ENCODE results near the gene SLC31A2. TPM values are rescaled to one million over a fixed set of nuclear protein-coding genes. Genes with fewer than 3 reads are reported as not detected.
"Not testable (repeated sequence)": the region's sequence is repeated elsewhere in the genome, so short reads cannot be mapped to it uniquely, and the experiment has no call there.

Gene SLC31A2, protein sequence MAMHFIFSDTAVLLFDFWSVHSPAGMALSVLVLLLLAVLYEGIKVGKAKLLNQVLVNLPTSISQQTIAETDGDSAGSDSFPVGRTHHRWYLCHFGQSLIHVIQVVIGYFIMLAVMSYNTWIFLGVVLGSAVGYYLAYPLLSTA
- 5.0 and 5.2 TPM in 2 replicates for total RNA-seq

DNA sequence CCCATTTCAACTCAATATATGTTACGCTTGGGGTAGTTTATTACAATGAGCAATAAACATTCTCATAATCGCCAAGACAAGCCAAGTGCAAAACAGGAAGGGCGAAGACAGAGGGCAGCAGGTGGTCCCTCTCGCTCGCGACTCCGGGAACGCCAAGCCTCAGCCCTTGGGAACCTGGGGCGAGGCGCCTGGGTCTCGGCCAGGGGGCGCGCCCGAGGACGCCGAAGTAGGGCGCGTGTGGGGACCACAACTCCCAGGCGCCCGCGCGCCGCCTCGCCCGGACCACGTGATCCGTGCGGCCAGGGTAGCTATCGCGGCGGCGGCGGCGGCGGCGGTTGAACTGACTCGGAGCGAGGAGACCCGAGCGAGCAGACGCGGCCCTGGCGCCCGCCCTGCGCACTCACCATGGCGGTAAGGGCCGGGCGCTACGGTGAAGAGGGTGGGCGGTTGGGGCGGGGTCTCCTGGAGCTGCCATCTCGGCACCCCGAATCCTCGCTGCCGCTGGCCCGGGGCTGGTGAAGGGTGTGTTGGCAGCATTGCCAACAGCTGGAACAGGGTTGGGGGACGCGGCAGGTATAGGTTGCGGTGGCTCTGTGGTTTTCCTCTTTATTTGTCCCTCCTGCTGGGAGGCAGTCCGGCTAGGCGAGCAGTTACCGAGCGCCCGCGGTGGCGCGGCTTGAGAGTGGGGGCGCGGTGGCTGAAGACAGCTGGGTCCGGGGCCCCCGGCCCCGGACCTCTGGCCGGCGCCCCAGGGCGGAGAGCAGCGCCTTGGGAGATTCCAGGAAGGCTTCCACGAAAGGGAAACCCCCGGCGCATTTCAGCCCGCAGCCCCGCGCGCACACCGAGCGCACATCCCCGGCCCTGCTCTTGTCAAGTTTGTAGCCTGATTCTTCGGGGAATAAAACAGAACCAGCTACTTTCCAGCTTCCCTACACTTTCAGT is at the start of gene SLC31A2:
Gene SLC31A2 (plus strand): TSS at position 338 of the 942 bp plus-strand sequence. CDS start 68 bp downstream, at position 406.
- intact Hi-C loops (cut with micrococcal nuclease) = loop anchor here (1.0 to 10.0 kb wide), 12 partner anchors 70 to 1669 kb away; partner anchors contain the start of genes ALAD, C9orf43, CDC26 and DNAJC25

DNA sequence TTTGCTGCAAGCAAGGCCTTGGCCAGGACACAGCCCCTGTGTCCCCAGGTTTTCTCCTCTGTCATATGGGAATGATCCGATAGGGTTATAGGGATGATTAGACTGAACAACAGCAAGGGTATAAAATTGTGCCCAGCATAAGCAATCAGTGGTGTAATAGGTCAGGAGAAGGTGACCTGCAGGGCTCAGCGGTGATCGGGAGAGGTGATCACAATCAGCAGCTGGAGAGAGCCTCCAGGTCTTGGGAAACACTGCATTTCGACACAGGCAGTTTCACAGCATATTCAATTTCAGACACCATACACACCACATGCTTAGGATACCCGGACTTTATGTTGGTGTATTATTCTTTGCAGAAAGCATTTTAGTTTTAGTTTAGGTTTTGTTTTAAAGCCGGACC is 45.5 kb upstream of the SLC31A2 start:
- intact Hi-C loops (cut with micrococcal nuclease) = not testable (repeated sequence)

DNA sequence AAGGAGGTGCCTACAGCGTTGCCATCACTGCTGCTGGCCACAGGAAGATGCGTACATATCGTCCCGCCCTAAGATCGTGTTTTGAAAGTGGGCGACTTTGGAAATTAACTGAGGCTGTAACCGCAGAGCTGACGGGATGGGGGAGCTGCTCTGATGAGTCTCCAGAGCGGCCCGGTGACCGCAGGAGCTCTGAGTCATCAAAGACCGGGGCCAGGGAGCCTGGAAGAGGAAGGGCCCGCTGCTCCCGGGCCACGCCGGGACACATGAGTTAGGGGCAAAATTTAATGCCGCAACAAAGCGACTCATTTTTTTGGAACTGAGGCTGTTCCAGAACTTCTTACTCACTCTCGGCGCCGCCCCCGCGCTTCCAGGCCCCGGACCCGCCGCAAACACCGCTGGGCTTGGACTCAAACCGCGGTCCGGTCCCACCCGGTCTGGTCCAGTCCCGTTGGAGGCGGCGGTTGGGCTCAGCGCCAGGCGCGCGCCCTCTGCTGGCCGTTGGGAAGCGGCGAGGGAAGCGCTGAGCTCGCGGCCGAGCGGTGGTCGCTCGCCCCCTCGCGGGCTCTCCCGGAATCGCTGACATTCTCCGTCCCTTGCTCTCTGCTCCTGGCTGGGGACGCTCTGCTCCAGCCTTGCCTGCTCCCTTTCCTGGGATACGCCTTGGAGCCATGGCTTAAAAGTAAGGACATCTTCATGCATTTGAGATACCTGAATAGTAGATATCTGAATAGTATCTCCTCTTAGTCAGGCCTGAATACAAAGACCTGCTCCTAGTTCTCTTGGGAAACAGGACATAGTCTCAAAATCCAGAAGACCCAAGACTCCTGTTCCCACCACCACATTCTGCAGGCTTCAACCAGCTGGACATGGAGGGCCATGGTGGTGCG is 39.5 kb upstream of the SLC31A2 start:
- intact Hi-C loops (cut with micrococcal nuclease) = loop anchor here (5.0 kb wide), 2 partner anchors 189 to 269 kb away; no protein-coding TSS in a partner anchor

DNA sequence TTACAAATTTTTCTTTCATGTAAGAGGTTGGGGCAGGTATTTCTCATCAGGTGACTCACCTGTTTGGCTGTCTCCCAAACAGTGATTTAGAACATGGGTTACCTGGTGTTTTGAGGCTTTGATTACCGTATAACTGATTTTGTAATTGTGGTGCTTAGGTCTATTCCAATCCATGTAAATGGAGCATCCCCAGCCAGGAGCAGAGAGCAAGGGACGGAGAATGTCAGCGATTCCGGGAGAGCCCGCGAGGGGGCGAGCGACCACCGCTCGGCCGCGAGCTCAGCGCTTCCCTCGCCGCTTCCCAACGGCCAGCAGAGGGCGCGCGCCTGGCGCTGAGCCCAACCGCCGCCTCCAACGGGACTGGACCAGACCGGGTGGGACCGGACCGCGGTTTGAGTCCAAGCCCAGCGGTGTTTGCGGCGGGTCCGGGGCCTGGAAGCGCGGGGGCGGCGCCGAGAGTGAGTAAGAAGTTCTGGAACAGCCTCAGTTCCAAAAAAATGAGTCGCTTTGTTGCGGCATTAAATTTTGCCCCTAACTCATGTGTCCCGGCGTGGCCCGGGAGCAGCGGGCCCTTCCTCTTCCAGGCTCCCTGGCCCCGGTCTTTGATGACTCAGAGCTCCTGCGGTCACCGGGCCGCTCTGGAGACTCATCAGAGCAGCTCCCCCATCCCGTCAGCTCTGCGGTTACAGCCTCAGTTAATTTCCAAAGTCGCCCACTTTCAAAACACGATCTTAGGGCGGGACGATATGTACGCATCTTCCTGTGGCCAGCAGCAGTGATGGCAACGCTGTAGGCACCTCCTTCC is 37.9 kb upstream of the SLC31A2 start:
- intact Hi-C loops (cut with micrococcal nuclease) = loop anchor here (5.0 kb wide), 2 partner anchors 191 to 271 kb away; no protein-coding TSS in a partner anchor

DNA sequence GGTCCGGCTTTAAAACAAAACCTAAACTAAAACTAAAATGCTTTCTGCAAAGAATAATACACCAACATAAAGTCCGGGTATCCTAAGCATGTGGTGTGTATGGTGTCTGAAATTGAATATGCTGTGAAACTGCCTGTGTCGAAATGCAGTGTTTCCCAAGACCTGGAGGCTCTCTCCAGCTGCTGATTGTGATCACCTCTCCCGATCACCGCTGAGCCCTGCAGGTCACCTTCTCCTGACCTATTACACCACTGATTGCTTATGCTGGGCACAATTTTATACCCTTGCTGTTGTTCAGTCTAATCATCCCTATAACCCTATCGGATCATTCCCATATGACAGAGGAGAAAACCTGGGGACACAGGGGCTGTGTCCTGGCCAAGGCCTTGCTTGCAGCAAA is 32.0 kb upstream of the SLC31A2 start:
- intact Hi-C loops (cut with micrococcal nuclease) = not testable (repeated sequence)

DNA sequence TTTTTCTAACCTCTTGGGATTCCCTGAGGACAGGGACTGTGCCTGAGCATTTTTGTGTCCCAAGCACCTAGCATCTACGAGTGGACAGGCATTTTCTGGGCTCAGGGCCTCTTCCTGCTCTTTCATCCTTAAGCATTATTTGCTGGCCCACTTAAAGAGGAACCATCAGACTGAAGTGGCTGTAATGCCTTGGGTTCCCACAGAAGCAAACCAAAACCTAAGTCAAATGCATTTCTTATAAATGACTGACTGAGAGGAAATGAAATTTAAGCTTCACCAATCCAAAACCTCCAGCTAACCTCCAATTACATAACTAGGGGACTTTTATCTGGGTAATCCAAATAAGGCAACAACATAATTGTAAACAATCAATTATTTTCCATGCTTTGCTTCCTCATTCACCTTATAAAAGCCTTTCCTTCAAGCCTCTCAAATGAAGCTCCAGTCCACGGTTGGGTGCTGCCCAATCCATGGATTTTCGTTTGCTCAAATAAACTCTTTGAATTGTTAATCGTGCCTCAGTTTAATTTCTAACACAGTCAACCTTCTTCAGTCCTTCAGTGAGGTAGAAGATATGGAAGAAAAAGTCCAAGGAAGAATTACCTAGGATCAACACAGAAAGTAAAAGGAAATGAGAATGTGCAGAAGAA is 25.3 kb upstream of the SLC31A2 start:
- intact Hi-C loops (cut with micrococcal nuclease) = no loop called here

DNA sequence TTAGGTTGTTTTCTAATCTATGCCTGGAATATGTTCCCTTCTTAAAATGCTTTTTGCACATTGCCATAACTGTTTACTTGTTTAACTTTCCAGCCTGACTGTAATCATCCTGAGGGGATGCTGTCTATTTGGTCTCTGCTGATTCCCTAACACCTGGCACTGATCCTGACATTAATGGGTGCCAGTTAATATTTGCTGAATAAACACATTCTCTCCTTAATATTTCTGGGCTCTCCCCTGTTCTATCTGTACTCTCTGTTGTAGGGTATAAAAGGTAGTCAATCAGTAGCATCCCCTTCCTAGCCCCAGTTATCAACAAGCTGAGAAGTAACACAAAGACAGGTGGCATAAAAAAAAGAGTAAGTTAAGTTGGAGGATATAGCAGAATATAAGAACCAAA is 21.3 kb upstream of the SLC31A2 start:
- intact Hi-C loops (cut with micrococcal nuclease) = no loop called here

DNA sequence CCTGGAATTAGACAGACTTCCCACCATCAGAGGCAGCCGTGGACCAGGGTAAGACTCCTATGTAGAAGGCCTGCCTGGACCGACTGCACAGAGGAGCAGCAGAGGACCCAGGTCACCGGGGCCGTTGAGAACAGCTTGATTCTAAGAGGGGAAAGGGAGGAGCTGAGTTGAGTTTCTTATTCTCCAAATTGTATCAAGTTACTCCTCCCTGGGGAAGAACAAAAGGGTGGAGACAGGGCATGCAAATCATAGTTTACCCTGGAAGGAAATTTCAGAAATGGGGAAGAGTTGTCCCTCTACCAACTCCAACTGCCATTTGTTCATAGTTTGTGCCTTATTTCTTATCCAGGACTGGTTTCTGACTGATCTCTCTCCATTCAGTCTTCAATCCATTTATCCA is 20.9 kb upstream of the SLC31A2 start:
- intact Hi-C loops (cut with micrococcal nuclease) = no loop called here

DNA sequence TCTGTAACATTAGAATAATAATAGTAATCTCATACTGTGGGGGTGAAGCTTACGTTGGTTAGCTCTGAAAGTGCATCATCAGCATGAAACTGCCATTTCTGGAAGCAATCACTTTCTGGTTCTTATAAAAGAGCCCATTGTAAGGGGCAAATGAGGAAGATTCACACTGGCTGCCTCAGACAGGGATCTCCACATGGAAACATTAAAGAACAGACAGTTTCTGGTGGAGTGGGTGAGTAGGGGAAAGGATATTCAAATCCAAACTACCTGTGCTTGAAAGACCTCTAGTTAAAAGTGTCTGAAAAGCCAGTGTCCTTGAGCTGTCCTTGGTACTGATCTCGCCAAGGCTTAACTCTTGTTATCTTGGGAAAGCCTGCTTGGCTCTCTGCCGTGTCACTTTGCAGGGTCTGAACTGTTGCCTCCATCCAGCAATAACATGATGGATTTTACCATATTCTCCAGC is 19.1 kb upstream of the SLC31A2 start:
- intact Hi-C loops (cut with micrococcal nuclease) = no loop called here

DNA sequence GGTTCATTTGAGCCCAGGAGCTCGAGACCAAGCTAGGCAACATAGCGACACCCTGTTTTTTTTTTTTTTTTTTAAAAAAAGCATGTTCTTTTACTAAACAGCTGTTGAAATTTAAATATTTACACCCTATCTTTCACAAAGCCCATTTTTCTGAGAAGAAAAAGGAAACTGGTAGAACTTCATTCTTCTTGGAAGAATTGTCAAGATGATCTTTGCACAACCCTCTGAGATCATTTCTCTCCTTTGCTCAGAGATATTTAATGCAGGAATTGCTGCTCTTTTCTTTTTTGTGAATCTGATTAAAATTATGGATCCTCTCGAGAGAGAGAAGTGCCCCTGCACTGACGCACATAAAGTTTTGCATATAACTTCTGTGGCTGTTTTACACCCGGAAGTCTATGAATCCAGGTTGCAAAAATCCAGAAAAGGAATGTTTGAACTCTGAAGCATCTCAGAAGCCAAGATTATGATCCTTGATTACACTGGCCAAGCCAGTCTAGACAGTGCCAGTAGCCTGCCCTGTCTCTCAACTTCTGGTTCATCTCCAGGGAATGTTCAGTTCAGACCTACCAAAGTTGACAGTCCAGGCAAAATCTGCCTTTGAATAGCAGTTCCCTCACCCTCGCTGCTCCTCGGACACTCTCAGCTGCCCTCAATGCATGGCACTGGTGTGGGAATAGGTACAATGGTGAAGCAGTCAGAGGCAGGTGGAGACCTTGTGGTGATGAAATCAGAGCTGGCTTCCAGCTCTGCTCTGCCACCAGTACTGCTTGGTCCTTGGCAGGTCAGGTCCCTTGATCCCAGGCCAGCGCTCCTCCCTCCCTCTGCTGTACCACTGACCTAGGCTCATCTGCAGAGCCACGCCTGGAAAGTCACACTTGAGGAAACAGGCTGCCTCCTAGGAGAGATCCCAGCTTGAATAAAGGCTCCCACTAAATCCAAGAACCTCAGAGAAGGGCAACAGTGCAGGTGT is 13.3 kb upstream of the SLC31A2 start:
- intact Hi-C loops (cut with micrococcal nuclease) = no loop called here

DNA sequence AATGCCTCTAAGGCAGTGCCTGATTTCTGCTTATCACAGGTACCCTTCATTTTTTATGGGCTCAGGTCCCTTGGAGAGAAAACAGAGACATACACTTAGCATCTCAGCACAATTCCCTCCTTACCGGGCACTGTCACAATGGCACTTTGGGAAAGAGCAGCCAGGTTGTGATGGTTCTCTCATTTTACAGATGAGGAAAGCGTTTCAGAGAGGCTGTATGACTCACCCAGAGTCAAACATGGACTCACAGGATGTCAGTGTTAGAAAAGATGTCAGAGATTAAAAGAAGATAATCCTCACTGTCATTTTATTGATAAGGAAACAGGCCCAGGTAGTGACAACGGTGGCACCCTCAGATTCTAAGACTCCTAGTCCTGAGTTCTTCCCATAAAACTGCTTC is 12.0 kb upstream of the SLC31A2 start:
- intact Hi-C loops (cut with micrococcal nuclease) = no loop called here

DNA sequence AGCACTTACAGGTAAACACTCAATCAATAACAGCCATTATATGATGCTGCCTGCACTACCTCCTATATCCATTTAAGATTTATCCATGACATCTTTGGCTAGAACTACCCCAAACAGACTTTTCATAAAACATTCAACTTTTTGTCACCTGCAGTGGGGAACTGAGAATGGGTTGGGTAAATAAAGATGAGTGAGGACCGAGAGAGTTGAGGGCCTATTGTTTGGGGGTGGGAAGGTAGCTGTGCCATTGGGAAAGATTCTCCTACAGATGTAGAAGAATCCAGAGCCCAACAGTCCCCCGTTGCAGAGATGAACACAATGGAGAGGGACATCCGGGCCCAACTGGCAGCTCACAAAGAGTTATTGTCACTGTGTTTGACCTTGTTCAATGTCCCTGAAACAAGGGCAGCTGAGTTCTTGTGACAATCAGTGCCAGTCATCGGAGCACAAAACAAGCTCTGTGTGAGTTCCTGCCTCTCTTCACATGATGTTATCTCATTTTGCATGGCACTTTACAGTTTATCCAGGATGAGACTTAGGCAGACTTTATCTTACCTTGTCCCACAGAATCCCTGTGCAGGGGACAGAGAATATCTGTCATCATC is 11.5 kb upstream of the SLC31A2 start:
- intact Hi-C loops (cut with micrococcal nuclease) = no loop called here

DNA sequence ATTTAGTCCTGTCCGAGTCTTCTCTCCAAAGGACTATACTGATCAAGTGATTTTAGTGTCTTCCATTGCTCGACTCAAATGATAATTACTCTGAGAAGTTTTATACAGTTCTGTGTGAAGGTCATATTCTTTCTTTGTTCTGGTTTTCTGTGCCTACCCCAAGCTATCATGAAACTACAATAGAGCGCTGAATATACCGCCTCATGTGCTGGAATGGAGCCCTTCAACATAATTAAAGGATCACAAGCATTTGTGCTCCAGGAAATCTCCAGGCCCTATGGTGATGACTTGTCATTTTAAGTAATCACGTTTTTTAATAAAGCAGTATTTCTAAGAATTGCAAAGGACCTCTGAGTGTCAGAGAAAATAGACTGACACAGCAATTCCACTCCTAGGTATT is 10.9 kb upstream of the SLC31A2 start:
- intact Hi-C loops (cut with micrococcal nuclease) = no loop called here

DNA sequence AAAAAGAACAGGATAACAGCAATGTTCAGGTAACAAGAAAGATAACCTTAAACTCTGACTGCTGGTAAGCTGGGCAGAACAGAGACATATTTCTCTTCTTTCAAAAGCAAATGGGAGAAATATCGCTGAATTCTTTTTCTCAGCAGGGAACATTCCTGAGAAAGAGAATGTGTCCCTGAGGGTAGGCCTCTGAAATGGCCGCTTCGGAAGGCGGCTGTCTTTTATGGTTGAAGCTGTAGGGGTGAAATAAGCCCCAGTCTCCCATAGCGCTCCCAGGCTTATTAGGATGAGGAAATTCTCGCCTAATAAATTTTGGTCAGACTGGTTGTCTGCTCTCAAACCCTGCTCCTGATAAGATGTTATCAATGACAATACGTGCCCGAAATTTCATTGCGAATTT is 9.9 kb upstream of the SLC31A2 start:
- intact Hi-C loops (cut with micrococcal nuclease) = not testable (repeated sequence)

DNA sequence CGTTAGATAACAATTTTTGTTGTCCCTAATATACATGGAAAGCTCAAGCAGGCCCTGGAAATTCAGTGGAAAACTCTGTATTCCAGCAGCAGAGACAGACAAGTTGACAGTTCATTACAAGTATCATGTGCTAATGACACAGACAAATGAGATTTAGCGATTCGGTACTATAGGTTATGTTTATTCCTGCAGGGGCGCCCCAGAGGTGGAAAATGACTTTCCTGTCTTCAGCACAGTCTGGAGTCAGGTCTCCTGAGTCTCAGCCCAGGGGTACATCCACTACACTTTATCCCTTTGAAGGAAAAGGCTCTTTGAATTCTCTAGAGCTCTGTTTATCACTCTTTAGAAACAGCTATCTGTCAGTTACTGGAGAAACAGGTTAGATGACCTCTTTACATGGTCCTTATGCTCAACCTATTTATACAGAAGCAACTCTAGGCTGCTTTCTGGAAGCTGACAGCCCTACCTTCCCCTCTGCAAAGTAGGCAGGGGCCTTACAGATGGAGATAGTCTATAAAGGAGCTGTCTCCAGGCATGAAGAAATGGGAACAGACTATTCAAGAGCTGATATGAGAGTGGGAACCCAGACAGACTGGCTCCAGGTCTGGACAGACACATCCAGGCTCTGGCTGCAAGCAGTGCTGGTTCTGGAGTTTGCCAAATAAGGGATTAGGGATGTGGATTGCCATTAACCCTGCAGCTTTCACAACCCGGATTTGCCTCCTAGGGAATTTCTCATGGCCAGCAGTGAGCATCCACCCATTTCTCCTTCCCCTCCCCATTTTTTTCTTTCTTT is 7.2 kb upstream of the SLC31A2 start:
- intact Hi-C loops (cut with micrococcal nuclease) = no loop called here

DNA sequence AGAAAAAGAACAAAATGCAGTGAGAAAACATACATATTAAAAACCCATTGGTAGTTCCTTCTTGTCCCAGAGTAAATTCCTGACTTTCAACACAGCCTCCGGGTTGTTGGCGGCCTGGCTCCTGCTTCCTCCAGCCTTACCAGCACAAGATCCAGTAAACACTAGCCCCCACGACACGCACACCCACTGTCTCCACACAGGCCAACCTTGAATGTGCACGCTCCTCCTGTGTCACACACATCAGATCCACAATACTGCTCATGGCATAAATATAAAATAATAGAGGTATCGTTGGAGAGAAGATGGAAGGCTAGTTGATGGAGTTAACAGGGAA is 2.5 kb upstream of the SLC31A2 start:
- intact Hi-C loops (cut with micrococcal nuclease) = no loop called here

DNA sequence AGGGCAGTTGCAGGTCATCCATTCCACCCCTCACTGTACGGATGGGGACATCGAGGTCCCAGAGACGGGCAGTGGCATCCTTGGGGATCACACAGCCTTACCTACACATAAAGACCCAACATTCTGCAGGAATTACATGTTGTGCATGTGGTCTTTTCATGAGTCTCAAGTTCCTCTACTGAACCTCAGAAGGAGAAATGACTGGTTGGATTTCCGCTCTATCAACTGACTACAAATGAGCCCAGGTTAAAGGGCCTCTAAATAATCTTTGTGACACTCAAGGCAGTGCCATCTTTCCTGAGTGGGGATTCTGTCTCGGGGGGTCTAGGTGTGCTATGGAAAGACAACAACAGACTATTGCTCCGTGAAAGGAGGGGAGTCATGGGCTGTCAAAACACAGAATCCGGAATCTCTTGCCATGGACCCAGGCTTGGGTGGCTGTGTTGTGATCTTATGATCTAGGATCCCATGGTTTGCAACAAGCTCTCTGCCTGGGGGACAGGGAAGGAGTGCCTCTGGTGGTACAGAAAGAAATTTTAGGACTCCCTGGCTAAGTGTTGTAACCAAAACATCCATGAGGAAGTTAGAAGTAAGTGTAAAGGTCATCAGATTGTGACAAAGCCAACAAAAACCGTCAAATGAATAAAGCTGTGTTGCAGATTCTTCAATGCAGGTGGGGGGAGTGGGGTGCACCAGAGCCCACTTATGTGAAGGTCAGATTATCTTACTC is 1.9 kb upstream of the SLC31A2 start:
- intact Hi-C loops (cut with micrococcal nuclease) = no loop called here

Measured in T-helper 1 cell treated with Interleukin-12 subunit alpha and Interleukin-12 subunit beta and Interleukin-4 antibody, amounts not matched to agents 30 ng/mL and 1 ng/mL, for 36 hours (primary cell).